HG03280 (cell line): ENCODE measurements around the gene PKP4.

ENCODE experiments used
- ATAC-seq: cut with Tn5 transposase; IDR thresholded peaks from one replicate; pipeline ENCODE4 v1.9.1; 2021; ENCODE audit warnings: mild to moderate bottlenecking, moderate library complexity; ENCODE audit not compliant: unreplicated experiment

Gene PKP4

DNA sequence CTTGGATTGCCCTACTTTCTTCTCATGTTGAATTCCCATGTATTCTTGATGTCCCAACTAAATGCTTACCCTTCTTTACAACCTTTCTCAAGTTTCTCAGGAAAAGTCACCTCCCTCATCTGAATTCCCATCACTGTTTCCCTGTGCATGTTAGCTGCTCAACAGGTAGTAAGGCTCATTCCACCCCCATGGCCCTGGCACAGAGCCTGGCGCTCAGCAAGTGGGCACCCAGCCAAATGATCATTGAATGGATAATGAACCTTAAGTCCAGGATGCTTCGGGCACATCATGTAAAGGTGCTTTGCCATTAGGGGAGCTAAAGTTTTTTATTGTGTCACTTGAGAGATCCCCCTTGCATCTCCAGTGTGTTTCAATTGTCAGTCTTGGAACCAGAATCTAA, 124.0 kb downstream of the PKP4 start:
- ATAC-seq: no peak

DNA sequence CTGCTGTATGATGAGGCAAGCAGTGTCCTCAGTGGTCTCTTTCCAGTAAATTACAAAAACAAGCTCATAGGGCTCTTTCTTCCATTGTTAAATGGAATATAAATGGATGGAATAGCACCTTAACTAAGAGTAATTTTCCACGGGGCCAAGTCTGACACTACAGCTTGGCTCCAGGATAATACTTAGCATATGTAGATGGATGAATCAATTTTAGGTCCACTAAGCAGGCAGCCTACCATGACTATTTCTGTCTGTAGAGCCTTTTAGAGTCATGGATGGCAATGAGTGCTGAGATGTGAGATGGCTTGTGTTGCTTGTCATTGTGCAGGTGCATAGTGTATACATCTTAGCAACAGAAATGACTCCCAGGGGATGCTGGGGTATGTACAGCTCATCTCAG, 125.9 kb downstream of the PKP4 start:
- ATAC-seq: no peak

DNA sequence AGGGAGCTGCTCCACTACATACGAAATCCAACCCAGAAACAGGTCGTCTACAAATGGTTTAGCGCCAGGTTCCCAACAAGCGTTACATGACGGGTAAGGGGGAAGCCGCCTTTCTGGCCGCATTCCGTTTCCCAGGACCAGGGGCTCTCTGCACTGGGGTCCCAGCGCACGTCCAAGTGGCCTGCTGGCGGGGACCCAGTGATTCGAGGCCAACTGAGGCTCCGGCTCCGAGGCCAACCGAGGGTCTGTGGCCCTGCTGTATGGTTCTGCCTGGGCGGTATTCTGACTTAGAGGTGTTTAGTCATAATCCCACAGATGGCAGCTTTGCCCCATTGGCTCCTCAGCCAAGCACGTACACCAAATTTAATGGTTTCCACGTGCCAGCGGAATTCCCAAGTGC, 127.2 kb downstream of the PKP4 start:
- ATAC-seq: no peak

DNA sequence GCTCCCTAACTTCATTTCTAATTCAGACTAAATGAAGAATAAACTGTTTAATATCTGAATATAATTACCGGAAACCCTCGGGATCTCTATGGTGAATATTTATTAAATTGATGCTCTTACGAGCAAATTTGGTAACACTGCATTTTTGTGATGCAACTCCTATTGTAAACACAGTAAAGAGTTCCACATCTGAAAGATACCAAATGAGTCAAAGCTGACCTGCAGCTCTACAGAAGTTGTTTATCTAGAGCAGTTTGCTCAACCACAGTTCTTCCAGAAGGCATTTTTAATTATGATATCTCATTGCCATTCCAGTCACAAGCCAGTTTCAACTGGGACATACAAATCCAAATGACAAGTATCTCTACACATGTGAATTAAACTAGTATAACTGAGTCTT, 129.7 kb downstream of the PKP4 start:
- no peak for ATAC-seq

DNA sequence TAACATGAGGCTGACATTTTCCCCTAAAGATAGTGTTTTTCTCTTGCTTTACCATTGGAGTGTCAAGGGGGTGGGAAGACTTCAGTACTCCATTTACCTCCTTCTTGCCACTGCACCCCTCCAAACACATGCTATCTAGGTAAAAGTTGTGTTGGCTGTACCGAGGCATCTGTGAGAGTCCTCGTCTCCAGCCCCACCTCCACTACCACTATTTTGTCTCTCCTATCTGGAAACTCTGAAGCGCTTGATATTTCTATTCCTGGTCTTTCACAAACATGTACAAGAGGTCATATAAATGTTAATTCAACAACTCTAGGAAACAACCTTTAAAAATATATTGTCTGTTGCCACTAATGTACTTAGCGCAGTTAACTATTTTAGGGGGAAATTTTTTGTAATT, 132.6 kb downstream of the PKP4 start:
- ATAC-seq: no peak

DNA sequence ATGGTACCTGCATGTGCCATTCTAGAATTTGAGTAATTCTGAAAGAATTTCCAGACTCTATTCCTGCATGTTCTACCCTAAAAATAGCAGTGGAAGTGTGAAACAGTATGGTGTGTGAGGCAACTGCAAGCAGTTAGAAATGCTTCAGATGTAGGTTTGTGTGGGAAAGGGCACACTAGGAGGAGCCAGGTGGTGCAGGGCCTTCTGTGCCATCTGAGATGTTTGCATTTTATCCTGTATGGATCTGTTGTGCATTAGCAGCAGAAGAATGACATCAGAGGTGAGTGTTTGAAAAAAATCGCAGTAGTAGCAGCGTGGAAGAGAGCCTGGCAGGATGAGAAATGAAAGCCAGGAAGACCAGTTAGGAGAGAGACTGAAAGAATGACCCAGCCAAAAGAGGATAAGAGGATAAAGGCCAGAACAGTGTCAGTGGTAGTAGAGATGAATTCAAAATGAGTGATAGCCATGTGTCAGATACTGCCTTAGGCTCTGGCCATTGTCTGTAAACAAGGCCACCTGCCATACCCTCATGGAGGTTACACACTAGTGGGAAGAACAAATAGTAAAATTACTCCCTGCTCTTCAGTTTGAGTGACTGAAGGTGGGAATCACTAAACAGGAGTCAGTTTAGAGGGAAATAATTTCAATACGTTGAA, 142.2 kb downstream of the PKP4 start:
- no peak for ATAC-seq

DNA sequence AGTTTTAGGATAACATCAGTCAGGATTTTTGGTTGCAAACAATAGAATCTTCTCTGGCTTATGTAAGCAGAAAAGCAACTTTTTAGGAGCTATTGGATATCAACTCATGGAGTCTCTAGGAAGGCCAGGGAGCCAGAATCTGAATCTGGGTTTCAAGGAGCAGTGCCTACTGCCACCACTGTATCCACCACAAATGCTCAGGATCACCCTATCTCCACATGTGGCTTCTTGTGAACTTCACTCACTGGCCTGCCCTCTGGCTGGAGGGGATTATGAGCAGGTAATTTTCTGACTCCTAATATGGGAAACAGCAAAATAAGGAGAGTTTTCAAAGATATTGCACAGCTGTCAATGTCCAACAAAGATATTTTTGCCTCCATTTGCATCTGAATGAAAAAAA, 142.9 kb downstream of the PKP4 start:
- ATAC-seq: no peak

DNA sequence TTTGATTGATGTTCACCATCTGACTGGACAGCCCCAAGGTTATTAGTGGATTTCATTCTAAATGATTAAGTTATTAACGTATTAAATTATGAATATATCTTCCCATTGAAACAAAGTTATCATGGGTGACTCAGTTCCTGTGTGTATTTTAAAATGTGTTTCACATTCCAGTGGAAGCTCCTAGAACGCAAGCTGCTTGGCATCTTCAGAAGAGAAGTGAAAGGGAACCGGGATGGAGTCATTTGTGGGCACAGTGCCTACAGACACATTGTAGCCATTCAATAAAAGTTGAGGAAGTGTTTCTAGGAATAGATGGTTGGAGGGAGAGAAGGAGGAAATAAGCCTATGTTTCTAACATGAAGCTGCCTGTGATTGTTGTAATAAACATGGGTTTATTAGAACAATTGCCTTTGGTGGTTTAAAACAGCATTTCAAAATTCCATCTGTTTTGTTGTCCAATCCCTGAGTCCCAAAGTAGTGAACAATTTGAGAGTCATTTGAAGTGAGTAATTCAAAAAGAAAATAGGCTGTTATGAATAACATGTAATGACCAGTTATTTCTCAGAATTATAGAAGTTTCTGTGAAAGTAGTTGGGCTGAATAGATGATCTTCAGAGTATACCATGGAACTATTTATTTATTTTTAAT, 143.5 kb downstream of the PKP4 start:
- ATAC-seq: no peak

DNA sequence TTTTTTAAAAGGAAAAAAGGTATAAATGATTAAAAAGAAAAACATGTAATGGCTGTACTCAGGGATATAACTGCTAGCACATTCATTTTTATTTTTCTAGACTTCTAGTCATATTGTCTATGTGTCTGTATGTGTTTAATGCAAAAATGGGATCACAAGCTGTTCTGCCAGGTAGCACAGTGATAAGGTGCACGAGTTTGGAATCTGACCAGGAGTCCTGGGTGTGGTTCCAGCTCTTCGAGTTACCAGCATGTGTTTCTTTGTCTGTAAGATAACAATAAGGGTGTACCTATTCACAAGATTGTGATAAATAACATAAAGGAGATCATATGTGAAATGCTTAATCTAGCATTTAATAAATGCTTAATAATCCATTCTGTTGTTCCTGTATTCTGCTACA, 145.3 kb downstream of the PKP4 start:
- ATAC-seq: no peak

DNA sequence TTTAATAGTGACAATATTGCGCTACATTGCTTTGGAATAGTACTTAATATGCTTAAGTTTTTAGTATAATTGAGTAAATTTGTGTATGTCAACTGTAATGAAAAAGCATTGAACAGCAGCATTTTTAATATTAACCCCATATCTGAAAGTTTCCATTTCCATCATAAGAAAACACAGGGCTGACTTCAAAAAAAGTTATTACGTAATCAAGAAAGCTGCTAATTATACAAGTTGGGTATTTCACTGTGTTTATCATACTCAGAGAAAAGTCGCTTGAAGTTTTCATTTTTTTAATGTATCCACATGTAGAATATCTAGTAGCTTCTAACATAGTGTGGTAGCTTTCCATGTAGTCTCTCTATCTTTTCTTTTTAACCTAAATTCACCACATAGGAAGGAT, 146.5 kb downstream of the PKP4 start:
- ATAC-seq: no peak

DNA sequence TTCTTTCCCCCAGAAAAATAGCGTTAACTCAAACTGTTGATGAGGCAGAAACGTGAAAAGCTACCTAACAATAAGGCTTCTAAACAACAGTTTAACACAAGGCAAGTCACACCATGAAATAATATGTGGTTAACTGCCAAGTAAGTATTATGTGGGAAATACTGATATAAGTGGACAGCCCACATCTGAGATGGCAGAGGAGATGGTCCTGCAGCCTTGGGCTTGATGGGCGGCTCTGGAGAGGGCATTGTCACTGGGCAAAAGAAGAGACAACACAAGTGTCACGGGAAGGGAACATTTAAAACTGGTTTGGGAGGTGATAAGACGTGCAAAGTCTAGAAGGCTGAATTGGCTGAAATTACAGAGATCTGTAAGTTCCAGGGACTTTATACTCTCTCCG, 147.2 kb downstream of the PKP4 start:
- ATAC-seq: no peak

DNA sequence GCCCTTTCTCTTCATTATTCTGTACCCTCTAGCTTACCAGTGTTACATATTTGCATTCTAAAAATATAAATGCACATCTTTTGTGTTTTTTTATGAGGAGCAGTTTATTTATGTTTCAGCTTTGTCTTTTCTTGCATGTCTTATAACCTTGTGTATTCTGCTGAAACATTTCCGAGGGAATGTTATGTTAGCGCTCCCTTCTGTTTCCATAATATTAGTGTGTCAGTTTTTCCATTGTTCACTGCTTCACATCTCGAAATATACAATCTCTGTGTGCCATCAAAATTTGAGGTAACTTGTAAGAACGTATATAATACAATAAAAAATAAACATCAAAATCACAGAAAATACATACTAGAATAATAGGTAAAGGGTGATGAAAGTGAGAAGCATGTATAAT, 153.3 kb downstream of the PKP4 start:
- ATAC-seq: no peak

DNA sequence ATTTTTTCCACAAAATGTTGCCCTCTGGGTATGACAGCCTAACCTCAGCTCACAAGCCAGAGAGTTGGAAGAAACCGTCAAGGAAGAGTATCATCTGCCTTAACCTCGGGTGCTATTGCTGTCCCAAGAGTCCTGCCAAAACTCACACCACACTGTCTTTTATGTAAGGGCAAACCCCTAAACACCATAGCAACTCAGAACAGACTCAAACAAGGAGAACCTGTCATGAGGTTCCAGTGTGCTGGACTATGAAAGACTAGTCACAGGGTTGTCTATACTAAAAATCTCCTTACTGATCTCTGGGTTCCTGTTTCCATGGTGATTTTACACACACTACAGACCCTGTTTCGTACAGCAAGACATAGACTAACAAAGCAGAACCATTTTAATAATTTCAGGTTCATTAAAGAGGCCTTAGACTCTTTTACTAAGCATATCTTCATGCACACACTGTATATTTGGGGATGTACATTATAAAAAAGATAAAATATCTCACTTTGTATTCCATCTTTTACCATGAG, 159.8 kb downstream of the PKP4 start:
- ATAC-seq: no peak

DNA sequence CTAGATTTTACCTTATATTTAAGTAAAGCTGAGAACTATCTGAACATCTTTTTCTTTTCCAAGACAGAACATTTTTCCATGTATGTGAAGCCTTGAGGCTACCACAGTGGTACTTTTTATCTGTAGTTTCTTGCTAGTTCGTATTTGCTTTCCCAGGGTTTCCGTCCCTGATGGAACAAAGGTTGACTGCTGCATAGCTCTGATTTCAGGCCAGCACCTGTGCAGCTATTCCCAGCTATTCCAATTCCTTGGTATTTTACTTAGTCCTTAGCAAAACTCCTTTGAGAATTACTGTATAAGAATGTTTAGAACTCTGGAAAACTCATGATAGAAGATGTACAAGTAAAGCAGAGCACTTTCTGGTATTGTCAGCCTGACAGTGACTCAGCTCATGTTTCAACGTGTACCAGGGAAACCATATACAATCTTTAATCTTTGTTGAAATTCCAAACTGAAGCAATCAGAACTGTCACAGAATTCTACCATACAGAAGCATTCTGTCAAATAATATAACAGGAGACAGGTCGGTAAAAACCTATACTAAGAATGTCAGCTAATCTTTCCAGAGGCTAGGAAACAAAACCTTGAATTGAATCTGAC, 162.2 kb downstream of the PKP4 start:
- ATAC-seq: no peak

DNA sequence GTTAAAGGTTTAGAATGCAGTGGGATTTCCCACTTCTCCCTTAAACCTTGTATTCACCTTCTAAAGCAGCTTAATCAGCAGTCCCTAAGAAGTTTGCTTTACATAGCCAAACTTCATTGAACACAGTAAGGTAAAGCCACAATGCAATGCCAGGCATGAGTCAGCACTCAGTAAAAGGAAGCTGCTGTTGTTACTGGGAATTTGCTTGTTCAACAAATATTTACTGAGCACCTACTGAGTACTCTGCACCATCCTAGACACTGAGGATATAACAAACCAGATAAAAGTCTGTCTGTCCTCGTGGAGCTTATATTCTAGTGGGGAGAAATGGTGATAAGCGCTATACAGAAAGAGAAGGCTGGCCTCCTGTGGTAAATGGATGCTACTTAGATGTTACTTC, 162.7 kb downstream of the PKP4 start:
- no peak for ATAC-seq

DNA sequence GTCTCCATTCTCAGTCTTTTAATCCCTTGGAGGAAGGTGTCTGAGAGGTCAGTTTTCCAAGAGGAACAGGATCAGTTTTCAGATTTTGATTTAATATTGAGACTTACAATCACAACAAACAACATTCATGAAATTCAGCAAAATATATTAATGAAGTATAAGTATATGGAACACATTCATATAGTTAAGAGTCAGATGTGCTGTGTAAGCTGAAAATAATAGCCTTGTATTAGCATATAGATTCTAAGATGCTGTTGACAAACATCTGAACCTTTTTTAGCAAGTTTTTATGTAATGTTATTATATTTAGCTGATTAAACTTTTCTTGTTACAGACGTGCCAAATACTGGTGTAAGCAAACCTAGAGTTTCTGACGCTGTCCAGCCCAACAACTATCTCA, 163.9 kb downstream of the PKP4 start:
- ATAC-seq: no peak

DNA sequence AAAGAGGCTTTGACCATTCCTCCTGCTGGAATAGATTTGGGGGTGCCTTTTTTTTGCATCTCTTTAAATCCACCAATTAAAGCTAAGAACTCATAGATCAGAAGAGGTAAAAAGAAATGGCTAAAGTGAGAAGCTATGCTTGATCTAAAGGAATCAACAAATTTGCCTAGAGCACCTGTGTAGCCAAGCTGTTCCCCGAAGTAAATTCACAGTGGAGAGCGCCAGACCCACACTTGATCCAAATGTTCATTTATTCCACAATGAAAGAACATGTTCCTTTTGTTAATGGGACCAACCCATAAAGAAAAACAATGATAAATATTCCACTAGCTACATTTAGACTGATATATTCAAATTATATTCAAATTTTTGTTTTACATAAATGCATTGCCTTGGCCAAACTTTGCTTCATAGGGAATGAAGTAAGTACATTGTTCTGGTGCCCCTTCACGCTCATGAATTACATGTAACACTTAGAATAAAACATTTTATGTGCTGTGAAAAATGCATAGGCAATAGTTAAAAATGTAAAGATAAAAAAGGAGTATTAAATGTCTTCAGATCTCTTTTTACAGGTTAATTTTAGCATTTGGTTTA, 167.4 kb downstream of the PKP4 start:
- ATAC-seq: no peak

DNA sequence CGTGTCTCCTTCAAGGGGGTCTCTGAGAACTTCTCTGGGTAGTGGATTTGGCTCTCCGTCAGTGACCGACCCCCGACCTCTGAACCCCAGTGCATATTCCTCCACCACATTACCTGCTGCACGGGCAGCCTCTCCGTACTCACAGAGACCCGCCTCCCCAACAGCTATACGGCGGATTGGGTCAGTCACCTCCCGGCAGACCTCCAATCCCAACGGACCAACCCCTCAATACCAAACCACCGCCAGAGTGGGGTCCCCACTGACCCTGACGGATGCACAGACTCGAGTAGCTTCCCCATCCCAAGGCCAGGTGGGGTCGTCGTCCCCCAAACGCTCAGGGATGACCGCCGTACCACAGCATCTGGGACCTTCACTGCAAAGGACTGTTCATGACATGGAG, 168.2 kb downstream of the PKP4 start:
- ATAC-seq: no peak

DNA sequence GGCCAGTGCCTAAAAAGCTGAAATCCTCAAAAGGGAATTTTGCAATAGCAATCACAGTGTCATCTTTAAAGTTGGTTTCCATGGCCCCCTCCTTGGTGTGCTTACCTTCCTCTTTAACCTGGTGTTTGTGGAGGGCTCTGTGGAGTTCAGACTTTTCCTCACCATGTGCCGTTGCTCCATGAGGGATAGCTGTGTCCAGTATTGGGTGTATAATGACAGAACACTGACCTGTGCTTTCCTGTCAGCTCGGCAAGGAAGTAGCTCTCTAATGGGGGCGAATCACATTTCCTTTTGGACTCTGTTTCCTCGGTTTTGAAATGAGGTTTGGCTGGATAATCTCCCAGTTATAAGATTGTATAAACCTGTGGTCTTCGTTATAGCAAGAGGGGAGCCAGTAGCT, 172.4 kb downstream of the PKP4 start:
- ATAC-seq: no peak

DNA sequence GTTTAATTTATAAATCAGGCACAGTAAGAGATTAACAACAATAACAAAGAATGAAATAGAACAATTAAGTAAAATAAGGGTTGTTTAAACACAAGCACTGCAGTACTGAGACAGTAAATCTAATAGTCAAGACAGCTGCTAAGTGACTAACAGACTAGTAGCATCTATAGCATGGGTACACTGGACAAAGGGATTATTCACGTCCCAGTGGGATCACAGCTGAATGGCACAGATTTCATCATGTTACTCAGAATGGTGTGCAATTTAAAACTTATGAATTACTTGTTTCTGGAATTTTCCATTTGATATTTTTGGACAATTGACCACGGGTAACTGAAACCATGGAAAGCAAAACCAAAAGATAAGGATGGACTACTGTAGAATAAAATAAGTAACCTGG, 176.5 kb downstream of the PKP4 start:
- no peak for ATAC-seq

DNA sequence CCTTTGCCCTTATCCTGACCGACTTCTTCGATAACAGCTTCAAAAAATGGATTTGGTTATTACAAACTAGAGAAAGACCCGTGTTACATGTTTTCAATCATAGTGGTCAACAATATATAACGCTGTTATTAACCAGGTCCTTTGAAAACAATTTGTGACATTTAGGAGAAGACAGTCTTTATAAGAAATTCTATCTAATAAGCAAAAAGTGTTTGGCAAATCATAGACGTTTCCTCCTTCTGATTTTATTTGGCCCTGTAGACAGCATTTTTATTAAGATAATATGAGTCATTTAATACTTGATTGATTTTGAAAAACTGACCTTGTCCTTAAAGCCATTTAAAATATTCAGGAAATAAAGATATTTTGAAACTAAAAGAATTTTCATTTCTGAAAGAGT, 177.9 kb downstream of the PKP4 start:
- ATAC-seq: no peak

DNA sequence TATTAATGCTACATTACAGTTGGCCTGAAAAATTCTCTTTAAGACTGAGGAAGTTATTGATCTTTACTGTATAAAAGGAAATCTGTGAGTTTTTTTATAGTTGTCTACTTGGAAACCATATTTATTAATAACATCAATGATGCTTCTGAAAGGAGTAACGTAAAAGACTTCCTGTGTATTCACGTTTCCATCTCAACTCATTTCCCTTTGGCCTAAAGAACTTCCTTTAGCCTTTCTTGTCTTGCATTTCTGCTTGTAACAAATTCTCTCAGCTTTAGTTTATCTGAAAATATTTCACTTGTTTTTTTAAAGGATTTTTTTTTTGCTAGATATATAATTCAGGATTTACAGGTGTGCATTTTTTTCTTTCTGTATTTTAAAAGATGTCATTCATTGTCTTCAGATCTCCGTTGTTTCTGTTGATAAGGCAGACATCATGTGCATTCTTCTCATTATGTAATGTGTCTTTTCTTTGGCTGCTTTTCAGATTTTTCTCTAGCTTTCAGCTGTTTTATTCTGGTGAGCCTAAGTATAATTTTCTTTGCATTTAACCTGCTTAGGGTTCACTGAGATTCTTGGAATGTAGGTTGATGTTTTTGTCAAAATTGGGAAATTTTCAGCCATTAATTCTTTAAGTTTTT, 179.3 kb downstream of the PKP4 start:
- no peak for ATAC-seq
